Liver (tissue), 9 donors: ENCODE measurements around the gene MUSK. TPM values are rescaled to one million over a fixed set of nuclear protein-coding genes. Genes with fewer than 3 reads are reported as not detected.

Experiments used
- DNase-seq: peaks from one replicate; pipeline ENCODE4 v3.0.0-alpha.2; 2017; ENCODE audit warnings: low spot score
- H3K27ac ChIP-seq, 2 donors: one replicate each; pipeline ENCODE4 v1.7.0; 2013; ENCODE audit warnings: inconsistent platforms in 2 of 2, low read length in 2 of 2, control low read depth in 1 of 2, low read depth in 1 of 2, mild to moderate bottlenecking in 1 of 2
- H3K27me3 ChIP-seq, 4 donors: one replicate each; pipeline versions ENCODE4 v1.6.1 to v1.7.0; 2013; ENCODE audit warnings: low read length in 3 of 4, inconsistent platforms in 1 of 4, mild to moderate bottlenecking in 1 of 4, moderate library complexity in 1 of 4; ENCODE audit not compliant: control insufficient read depth in 4 of 4, insufficient read depth in 4 of 4
- H3K36me3 ChIP-seq, 4 donors: one replicate each; pipeline versions ENCODE4 v1.6.1 to v1.7.0; 2013; ENCODE audit warnings: low read length in 3 of 4, mild to moderate bottlenecking in 3 of 4, low read depth in 1 of 4, moderate library complexity in 1 of 4; ENCODE audit not compliant: control insufficient read depth in 4 of 4, insufficient read depth in 3 of 4
- H3K4me1 ChIP-seq, 4 donors: one replicate each; pipeline versions ENCODE4 v1.6.1 to v1.7.0; 2013; ENCODE audit warnings: low read length in 3 of 4, mild to moderate bottlenecking in 3 of 4, moderate library complexity in 1 of 4; ENCODE audit not compliant: control insufficient read depth in 4 of 4, insufficient read depth in 4 of 4
- H3K4me3 ChIP-seq, 3 donors: one replicate each; pipeline versions ENCODE4 v1.6.1 to v1.7.0; 2013; ENCODE audit warnings: low read length in 3 of 3, control low read depth in 1 of 3, low read depth in 1 of 3, mild to moderate bottlenecking in 1 of 3
- H3K9ac ChIP-seq, 2 donors: one replicate each; pipeline ENCODE4 v1.7.0; 2013; ENCODE audit warnings: low read length in 2 of 2, mild to moderate bottlenecking in 2 of 2, moderate library complexity in 2 of 2, control low read depth in 1 of 2, low read depth in 1 of 2
- H3K9me3 ChIP-seq, 4 donors: one replicate each; pipeline versions ENCODE4 v1.6.1 to v1.7.0; 2013; ENCODE audit warnings: low read length in 3 of 4; ENCODE audit not compliant: control insufficient read depth in 4 of 4
- CTCF ChIP-seq: fragments of 150-350 bp; IDR thresholded peaks from 2 replicates; pipeline ENCODE4 v1.5.1; 2017; ENCODE audit warnings: improper control_type of control experiment, low read depth, low read length; ENCODE audit not compliant: missing input control
- GABPA ChIP-seq, 2 donors: IDR thresholded peaks in 1 of 2; conservative IDR thresholded peaks in 1 of 2; 2 replicates each; pipeline ENCODE4 v1.6.1; 2016; ENCODE audit warnings: antibody characterized with exemption in 2 of 2, mild to moderate bottlenecking in 1 of 2, moderate library complexity in 1 of 2
- HNF4A ChIP-seq, 2 donors: conservative IDR thresholded peaks; 2 replicates each; pipeline ENCODE4 v1.6.1; 2016; ENCODE audit warnings: antibody characterized with exemption in 2 of 2, mild to moderate bottlenecking in 2 of 2
- HNF4G ChIP-seq: IDR thresholded peaks from 2 replicates; pipeline ENCODE4 v1.6.1; 2016; ENCODE audit warnings: antibody characterized with exemption
- MAX ChIP-seq: IDR thresholded peaks from 2 replicates; pipeline ENCODE4 v1.6.1; 2016; ENCODE audit warnings: antibody characterized with exemption
- NR2F2 ChIP-seq: IDR thresholded peaks from 2 replicates; pipeline ENCODE4 v1.6.1; 2016; ENCODE audit warnings: antibody characterized with exemption
- RAD21 ChIP-seq, 2 donors: IDR thresholded peaks; 2 replicates each; pipeline ENCODE4 v1.6.1; 2016; ENCODE audit warnings: antibody characterized with exemption in 2 of 2, mild to moderate bottlenecking in 2 of 2
- SP1 ChIP-seq: IDR thresholded peaks from 2 replicates; pipeline ENCODE4 v1.6.1; 2018; ENCODE audit warnings: antibody characterized with exemption, mild to moderate bottlenecking
- TAF1 ChIP-seq: conservative IDR thresholded peaks from 2 replicates; pipeline ENCODE4 v1.6.1; 2016; ENCODE audit warnings: antibody characterized with exemption, mild to moderate bottlenecking
- YY1 ChIP-seq: IDR thresholded peaks from 2 replicates; pipeline ENCODE4 v1.6.1; 2016; ENCODE audit warnings: antibody characterized with exemption, mild to moderate bottlenecking
- ZBTB33 ChIP-seq: IDR thresholded peaks from 2 replicates; pipeline ENCODE4 v1.6.1; 2016; ENCODE audit warnings: antibody characterized with exemption
- WGBS: extraction: QIAGEN DNeasy Blood & Tissue Kit; methylation state at CpG from one replicate; pipeline ENCODE4 v1.1.7; 2013; 5-methylcytosine and 5-hydroxymethylcytosine counted together
- polyA plus RNA-seq, 2 donors: library from polyadenylated mRNA; stranded (reverse) in 1 of 2; unstranded in 1 of 2; fragments of 200-250 nt in 1 of 2; fragments of >200 nt in 1 of 2; fragmentation: Nextera tagmentation in 1 of 2; extraction: Ambion mirVana in 1 of 2; gene quantifications; one replicate each; pipeline versions ENCODE4 v1.2.1 to v1.2.3, GENCODE V29; 2013 to 2015
- total RNA-seq, 2 donors: library from RNA; depleted of rRNA; stranded (reverse); fragments of >200 nt; gene quantifications; one replicate each; pipeline ENCODE4 v1.2.3, GENCODE V29; 2014
- TF ChIP-seq, protein P1 (sequence below): IDR thresholded peaks from 2 replicates; pipeline ENCODE4 v1.6.1; 2016; ENCODE audit warnings: antibody characterized with exemption
- TF ChIP-seq, protein P2 (sequence below): IDR thresholded peaks from 2 replicates; pipeline ENCODE4 v1.6.1; 2016; ENCODE audit warnings: antibody characterized with exemption, mild to moderate bottlenecking
- donor health status: healthy.
- donor health status: healthy.
- donor health status: healthy.
- donor health status: healthy.
- donor health status: healthy.

Gene MUSK
- total and polyA plus RNA-seq, 4 donors, result 0.05 to 0.17 (median 0.10) TPM; not detected in 1

DNA sequence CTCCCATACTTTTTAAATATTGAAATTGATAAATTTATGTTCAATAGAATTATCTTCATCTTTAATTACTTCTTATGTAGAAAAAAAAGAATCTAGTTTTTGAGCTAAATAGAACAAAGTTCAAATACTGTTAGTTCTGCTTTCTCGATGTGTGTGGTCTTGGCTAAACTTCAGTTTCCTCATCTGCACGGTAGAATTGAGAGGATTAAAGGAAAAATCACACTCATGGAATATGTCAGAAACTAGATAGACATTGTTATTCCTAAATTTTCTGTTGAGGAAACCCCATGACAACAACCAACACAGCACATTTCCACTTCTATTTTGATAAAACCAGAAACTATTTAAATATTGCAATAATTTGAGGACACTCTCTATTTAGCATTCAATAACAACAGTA is 100.3 kb downstream of the MUSK start:
- no peak for DNase-seq
- no peaks in the 10 kb centered on the region for H3K4me1 ChIP-seq
- H3K9ac ChIP-seq, result no peak overlapping the region
- H3K27me3 ChIP-seq, result no peaks in the 10 kb centered on the region
- no peak overlapping the region for H3K4me3 ChIP-seq
- H3K36me3 ChIP-seq, result no peaks in the 10 kb centered on the region
- no peak for TF ChIP-seq NR2F2
- TF ChIP-seq, protein P1, sequence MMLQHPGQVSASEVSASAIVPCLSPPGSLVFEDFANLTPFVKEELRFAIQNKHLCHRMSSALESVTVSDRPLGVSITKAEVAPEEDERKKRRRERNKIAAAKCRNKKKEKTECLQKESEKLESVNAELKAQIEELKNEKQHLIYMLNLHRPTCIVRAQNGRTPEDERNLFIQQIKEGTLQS, result no peak
- TF ChIP-seq TAF1, result no peak
- TF ChIP-seq, protein P2, sequence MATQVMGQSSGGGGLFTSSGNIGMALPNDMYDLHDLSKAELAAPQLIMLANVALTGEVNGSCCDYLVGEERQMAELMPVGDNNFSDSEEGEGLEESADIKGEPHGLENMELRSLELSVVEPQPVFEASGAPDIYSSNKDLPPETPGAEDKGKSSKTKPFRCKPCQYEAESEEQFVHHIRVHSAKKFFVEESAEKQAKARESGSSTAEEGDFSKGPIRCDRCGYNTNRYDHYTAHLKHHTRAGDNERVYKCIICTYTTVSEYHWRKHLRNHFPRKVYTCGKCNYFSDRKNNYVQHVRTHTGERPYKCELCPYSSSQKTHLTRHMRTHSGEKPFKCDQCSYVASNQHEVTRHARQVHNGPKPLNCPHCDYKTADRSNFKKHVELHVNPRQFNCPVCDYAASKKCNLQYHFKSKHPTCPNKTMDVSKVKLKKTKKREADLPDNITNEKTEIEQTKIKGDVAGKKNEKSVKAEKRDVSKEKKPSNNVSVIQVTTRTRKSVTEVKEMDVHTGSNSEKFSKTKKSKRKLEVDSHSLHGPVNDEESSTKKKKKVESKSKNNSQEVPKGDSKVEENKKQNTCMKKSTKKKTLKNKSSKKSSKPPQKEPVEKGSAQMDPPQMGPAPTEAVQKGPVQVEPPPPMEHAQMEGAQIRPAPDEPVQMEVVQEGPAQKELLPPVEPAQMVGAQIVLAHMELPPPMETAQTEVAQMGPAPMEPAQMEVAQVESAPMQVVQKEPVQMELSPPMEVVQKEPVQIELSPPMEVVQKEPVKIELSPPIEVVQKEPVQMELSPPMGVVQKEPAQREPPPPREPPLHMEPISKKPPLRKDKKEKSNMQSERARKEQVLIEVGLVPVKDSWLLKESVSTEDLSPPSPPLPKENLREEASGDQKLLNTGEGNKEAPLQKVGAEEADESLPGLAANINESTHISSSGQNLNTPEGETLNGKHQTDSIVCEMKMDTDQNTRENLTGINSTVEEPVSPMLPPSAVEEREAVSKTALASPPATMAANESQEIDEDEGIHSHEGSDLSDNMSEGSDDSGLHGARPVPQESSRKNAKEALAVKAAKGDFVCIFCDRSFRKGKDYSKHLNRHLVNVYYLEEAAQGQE, result no peak
- TF ChIP-seq HNF4G, result no peak
- TF ChIP-seq ZBTB33, result no peak
- TF ChIP-seq SP1, result no peak
- no peak for TF ChIP-seq CTCF
- TF ChIP-seq GABPA (IDR thresholded peaks at IDR 0.05 in 1 of 2, conservative IDR thresholded peaks at IDR 0.05 in 1 of 2), result no peak
- no peak for TF ChIP-seq HNF4A (conservative IDR thresholded peaks at IDR 0.05)
- TF ChIP-seq YY1, result no peak
- no peak for TF ChIP-seq MAX
- TF ChIP-seq RAD21 (IDR thresholded peaks at IDR 0.05), result no peak
- WGBS, result 63% methylated on average over 2 of the region's 2 CpGs
- no peak overlapping the region for H3K27ac ChIP-seq
- H3K9me3 ChIP-seq, result no peaks in the 10 kb centered on the region

DNA sequence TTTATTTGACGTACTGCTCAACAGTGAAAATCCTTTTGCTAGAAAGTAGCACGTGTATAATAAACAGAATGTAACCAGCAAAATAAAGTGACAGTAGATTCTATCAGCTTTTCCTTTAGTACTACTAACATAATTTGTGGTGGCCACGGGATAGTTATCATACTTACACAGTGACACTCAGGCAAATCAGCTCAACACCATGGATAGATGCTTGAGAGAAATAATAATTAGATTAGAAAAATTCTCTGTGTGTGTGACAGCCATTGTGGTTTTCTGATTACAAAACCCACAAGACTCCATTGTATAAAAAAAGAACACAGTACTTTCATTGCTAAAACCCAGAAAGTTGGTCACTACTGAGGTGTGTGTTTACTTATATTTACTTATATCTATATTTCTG is 101.1 kb downstream of the MUSK start:
- Histone ChIP-seq H3K9ac (no peak overlapping the region), H3K4me1 (no peaks in the 10 kb centered on the region), H3K27ac (no peak overlapping the region), H3K9me3 (no peaks in the 10 kb centered on the region), H3K36me3 (no peaks in the 10 kb centered on the region), H3K4me3 (no peak overlapping the region), H3K27me3 (no peaks in the 10 kb centered on the region)
- DNase-seq, result no peak
- TF ChIP-seq GABPA (IDR thresholded peaks at IDR 0.05 in 1 of 2, conservative IDR thresholded peaks at IDR 0.05 in 1 of 2) (no peak), HNF4A (conservative IDR thresholded peaks at IDR 0.05) (no peak)
- 69% methylated on average over 3 of the region's 3 CpGs for WGBS
